GM18907 (cell line): ENCODE measurements around the gene GLI2.

ENCODE experiments used
- ATAC-seq: cut with Tn5 transposase; IDR thresholded peaks from one replicate; pipeline ENCODE4 v1.9.1; 2021; ENCODE audit warnings: mild to moderate bottlenecking, moderate library complexity; ENCODE audit not compliant: unreplicated experiment

Gene GLI2

DNA sequence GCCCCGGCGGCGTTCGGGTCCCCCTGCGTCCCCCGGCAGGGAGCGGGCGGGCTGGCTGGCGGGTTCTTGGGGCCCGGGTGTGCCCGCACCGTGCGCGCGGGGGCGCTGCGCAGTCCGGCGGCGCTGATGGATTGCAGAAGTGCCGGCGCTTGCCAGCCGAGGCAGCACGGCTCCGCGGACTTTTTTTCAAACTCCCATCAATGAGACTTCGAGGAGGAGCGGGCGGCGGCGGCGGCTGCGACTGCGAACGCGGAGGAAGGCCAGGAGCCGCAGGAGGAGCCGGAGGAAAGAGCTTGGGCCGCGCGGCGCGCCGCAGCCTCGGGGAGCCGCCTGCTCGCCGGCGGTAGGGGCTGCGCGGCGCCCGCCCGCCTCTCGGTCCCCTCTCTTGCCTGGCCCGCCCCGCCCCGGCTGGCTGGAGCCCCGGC is at the start of gene GLI2:
Gene GLI2 (plus strand): TSS at position 123 of the 425 bp plus-strand sequence. CDS start 61,453 bp downstream, outside the sequence.
- ATAC-seq = peak; percentile 51

DNA sequence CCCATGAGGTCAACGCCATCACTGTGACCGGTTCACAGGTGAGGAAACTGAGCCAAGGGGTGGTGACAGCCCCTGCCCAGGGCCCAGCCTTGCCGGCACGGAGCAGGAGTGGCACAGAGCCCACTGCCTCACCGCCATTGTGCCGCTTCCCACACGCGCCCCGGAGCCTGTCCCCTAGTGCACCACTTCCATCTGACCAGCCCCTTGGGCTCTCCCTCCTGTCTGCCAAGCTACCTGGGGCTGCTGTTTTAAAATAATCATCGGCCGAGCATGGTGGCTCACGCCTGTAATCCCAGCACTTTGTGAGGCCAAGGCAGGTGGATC is 49.7 kb upstream of the GLI2 start:
- ATAC-seq = no peak

- no peak for ATAC-seq
Measured at GRCh38 chr2:120686511-120687168, 49.0 kb upstream of the GLI2 start.

DNA sequence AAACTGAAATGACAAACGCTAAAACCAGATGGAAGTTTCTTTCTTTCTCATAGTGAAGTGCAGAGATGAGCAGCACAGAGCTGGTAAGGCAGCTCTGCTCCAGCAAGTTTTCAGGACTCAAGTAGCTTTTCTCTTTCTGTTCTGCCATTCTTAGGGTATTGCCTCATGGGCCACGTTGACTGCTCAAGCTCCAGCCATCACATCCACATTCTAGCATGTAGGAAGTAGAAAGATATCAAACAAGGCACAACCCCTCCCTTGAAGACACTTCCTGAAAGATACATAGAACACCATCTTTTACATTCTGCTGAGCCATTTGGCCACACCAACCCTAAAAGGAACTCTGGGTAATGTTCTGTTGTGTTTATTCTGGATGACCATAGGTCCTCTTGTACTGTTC is 48.5 kb upstream of the GLI2 start:
- no peak for ATAC-seq

GRCh38 chr2:120690521-120690920 is 45.1 kb upstream of the GLI2 start:
- no peak for ATAC-seq

DNA sequence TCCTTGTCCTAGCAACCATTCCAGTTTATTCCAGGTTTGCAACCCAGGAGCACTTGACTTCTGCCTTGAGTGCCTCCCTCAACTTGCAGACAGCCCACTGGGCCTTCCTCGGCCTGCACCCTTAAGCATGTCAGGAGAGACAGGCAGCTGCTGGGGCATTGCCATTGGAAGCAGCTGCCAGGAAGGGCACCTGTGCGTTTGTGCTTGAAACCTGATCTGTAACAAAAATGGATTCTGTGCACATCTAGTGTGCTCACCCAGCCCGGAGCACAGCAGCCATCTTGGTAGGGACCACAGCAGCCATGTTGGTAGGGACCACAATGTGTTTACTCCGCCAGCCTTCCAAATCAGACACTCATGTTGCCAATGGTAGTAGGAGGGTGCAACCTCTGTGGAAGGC is 44.3 kb upstream of the GLI2 start:
- no peak for ATAC-seq

DNA sequence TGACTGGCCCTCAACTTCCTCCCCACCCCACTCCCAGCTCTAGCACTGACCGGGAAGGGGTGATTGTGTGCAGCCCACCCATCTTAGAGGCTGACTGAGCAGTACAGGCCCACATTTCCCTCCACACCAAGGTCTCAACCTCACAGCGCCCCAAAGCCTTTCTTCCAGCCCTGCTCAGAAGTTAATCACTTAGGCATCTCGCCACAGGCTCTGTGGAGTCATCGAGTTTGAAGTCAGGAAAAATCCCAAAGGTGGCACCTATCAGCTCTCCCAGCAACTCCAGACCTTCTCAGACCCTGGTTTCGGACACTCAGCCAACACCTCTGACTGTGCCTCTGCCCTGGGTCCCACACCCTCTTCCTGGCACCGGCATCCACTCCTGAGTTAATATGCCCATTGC is 43.0 kb upstream of the GLI2 start:
- no peak for ATAC-seq

- no peak for ATAC-seq
Measured at GRCh38 chr2:120693121-120693520, 42.5 kb upstream of the GLI2 start.

DNA sequence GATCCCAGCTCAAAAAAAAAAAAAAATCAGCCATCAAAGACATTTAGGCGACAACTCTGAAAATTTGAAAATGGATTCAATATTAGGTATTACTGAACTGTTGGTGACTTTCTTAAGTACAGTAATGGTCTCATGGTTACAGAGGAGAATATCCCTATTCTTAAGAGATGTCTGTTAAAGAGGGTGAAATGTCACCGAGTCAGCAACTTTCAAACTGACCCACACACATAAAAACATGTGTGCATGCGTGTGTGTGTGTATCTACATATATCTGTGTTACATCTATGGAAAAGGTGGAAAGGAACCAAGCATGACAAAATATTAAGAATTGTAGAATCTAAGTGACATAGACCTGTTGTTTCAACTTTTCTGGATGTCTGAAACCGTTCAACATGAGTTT is 41.6 kb upstream of the GLI2 start:
- ATAC-seq = no peak

DNA sequence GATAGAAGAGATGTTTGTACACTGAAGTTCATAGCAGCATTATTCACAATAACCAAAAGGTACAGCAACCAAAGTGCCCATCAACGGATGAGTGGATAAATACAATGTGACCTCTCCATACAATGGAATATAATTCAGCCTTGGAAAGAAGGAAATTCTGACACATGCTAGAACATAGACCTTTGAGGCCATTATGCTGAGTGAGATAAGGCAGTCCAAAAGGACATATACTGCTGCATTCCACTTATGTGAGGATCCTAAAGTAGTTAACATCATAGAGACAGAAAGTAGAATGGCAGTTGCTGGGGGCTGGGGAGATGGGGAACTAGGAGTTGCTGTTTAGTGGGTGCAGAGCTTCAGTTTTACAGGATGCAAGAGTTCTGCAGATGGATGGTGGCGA is 38.2 kb upstream of the GLI2 start:
- ATAC-seq = no peak

- ATAC-seq = no peak
Measured at GRCh38 chr2:120699292-120699691, 36.4 kb upstream of the GLI2 start.

DNA sequence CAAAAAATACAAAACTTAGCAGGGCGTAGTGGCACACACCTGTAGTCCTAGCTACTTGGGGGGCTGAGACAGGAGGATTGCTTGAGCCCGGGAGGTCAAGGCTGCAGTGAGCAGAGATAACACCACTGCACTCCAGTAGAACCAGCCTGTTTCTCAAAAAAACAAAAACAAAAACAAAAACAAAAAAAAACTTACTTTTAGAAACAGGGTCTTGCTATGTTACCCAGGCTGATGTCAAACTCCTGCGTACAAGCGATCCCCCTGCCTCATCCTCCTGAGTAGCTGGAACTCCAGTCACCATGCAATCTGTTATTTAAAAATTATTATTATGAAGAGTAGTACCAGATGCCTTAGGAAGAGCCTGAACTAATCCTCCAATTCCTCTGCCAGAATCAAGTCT is 35.0 kb upstream of the GLI2 start:
- ATAC-seq = no peak

DNA sequence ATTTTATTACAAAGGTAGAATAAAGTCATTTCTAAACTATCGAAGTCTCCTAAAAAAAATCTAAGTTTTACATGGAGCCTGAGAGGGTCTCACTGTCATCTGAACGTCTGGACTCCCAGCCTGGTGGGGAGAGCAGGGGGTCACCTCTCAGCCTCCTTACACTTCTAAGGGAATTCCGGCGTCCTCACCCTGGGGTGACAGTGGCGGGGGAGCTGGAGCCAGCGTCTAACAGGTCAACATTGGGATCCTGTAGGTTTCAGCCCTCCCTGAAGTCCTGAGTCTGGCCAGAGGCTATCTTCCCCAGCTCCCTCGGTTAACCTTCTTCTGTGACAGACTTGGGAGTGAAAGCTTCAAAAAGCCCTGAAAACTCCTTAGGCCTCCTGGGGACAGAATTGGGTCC is 34.6 kb upstream of the GLI2 start:
- no peak for ATAC-seq

- ATAC-seq = no peak
Measured at GRCh38 chr2:120701499-120701898, 34.2 kb upstream of the GLI2 start.

- ATAC-seq = no peak
Measured at GRCh38 chr2:120702061-120702460, 33.6 kb upstream of the GLI2 start.

GRCh38 chr2:120702801-120703200 is 32.9 kb upstream of the GLI2 start:
- ATAC-seq = no peak

DNA sequence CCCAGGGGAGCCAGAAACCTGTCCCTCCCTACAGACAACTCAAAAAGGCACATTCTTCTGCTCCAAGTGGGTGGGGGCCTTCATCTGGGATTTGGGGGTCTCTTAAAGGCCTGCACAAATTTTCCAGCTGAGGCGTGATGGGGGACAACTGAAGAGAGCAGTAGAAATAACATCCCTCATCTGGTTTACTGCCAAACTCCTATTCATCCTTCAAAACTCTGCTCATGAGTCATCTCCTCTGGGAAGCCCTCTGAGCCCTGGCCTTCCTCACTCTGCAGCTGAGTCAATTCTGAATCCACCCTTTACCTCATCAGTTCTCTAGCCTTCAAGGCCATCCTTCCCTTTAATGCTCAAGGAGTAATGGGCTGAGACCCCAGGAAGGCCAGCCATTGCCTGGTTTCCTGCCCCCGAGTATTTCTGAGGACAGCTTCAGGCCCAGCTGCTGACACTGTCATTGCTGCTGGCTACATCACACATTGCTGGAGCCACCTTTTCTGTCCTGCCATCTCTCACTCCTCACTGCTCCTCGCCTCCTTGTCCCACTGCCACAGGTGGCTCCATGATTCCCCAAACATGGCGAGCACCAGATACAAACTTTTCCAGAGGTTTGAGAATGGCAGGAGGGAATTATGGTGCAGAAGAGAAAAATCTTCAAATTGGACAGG is 32.2 kb upstream of the GLI2 start:
- no peak for ATAC-seq

- no peak for ATAC-seq
Measured at GRCh38 chr2:120704696-120705095, 31.0 kb upstream of the GLI2 start.

GRCh38 chr2:120707816-120708215 is 27.9 kb upstream of the GLI2 start:
- ATAC-seq = no peak

DNA sequence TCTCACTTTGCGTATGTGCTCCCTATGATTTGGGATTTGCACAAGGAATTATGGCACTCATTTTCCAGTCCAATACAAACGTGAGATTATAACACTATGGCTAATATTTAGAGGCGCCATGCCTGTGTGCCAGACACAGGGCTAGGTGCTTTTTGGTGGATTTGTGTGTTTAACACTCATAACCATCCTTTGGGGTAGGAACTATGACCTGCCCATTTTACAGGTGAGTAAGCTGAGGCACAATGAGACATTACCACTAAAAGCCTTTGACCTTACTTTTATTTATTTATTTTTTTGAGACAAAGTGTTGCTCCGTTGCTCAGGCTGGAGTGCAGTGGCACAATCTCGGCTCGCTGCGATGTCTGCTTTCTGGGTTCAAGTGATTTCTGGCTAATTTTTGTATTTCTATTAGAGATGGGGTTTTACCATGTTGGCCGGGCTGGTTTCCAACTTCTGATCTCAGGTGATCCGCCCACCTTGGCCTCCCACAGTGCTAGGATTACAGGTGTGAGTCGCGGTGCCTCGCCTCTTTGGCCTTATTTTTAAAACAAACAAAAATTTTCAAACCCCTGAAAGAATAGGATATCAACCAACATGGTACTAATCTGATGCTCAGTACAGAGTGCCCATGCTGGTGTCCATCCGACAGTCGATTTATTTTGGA is 26.6 kb upstream of the GLI2 start:
- no peak for ATAC-seq

DNA sequence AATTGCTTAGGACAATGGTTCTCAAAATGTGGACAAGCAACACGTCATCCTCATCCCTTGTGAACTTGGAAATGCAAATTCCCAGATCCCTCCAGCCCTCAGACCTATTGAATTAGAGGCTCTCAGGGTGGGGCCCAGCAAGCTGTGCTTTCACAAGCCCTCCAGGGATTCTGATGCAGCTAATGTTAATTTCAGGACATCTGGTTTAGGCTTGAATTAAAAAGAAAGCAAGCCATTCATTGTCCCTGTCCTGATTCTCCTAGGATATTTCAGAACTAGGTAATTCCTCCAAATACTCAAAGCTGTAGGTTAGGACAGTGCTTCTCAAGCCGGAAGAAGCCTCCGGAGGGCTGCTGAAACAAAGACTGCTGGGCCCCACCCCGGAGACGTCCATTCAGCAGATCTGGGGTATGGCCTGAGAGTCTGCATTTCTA is 26.0 kb upstream of the GLI2 start:
- no peak for ATAC-seq

DNA sequence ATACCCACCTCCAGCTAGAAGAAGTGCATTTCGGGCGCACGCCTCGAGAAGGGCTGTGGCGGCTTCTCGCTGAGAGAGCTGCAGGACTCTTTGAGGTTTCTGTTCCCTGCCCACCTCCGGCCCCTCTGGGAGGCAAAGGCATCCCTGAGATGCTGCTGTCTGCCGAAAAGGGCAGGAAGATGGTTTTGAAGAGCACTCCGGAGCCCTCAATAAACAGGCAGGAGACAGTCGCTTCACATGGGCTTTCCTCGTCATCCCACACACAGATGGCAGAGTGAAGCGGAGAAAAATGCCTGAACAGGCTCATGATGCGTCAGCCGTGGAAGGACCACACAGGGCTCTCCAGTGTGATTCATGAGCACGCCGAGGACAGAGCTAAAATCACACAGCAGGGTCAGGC is 25.4 kb upstream of the GLI2 start:
- no peak for ATAC-seq
